Spleen (tissue), 11 donors: ENCODE data around the gene GNB3. TPM values are rescaled to one million over a fixed set of nuclear protein-coding genes. Genes with fewer than 3 reads are reported as not detected.
"Not testable (repeated sequence)": the region's sequence is repeated elsewhere in the genome, so short reads cannot be mapped to it uniquely, and the experiment has no call there.

Experiments used
- DNase-seq: peaks from one replicate; pipeline ENCODE4 v3.0.0-alpha.2; 2020
- H3K27ac ChIP-seq, 8 donors: fragments of 200-600 bp; sonication (generic) in 7 of 8; 1 replicate in 4 of 8; 2 replicates in 4 of 8; pipeline versions ENCODE4 v1.5.0 to v1.8.0; 2016 to 2021; ENCODE audit warnings: inconsistent platforms in 4 of 8, mild to moderate bottlenecking in 4 of 8, moderate library complexity in 1 of 8
- H3K27me3 ChIP-seq, 7 donors: fragments of 200-600 bp; sonication (generic) in 6 of 7; replicated peaks in 1 of 7; 1 replicate in 4 of 7; 2 replicates in 3 of 7; pipeline versions ENCODE4 v1.5.0 to v1.8.0; 2016 to 2021; ENCODE audit warnings: inconsistent platforms in 3 of 7, mild to moderate bottlenecking in 1 of 7
- H3K36me3 ChIP-seq, 6 donors: fragments of 200-600 bp; sonication (generic) in 5 of 6; 1 replicate in 4 of 6; 2 replicates in 2 of 6; pipeline versions ENCODE4 v1.5.0 to v1.8.0; 2016 to 2021; ENCODE audit warnings: inconsistent platforms in 2 of 6
- H3K4me1 ChIP-seq, 6 donors: fragments of 200-600 bp; sonication (generic) in 5 of 6; 1 replicate in 3 of 6; 2 replicates in 3 of 6; pipeline versions ENCODE4 v1.5.0 to v1.8.0; 2016 to 2021; ENCODE audit warnings: inconsistent platforms in 3 of 6
- H3K4me3 ChIP-seq, 8 donors: fragments of 200-600 bp; sonication (generic) in 7 of 8; 1 replicate in 4 of 8; 2 replicates in 4 of 8; pipeline versions ENCODE4 v1.5.0 to v1.8.0; 2016 to 2021; ENCODE audit warnings: inconsistent platforms in 4 of 8, mild to moderate bottlenecking in 4 of 8, moderate library complexity in 2 of 8
- H3K9me3 ChIP-seq, 8 donors: fragments of 200-600 bp; sonication (generic) in 7 of 8; 1 replicate in 4 of 8; 2 replicates in 4 of 8; pipeline versions ENCODE4 v1.5.0 to v1.8.0; 2016 to 2021; ENCODE audit warnings: inconsistent platforms in 4 of 8
- POLR2A ChIP-seq, 3 donors: fragments of 450-650 bp; IDR thresholded peaks; one replicate each; pipeline ENCODE4 v1.5.1; 2017; ENCODE audit warnings: antibody characterized with exemption in 3 of 3, mild to moderate bottlenecking in 1 of 3
- POLR2AphosphoS5 ChIP-seq, 3 donors: sonication (generic); formaldehyde crosslinking; IDR thresholded peaks; one replicate each; pipeline ENCODE4 v1.5.1; 2017; ENCODE audit warnings: antibody characterized with exemption in 3 of 3
- WGBS, 5 donors: extraction: QIAGEN DNeasy Blood & Tissue Kit in 3 of 5; methylation state at CpG; one replicate each; pipeline versions ENCODE4 v1.1.5 to v1.1.7; 2013 to 2018; 5-methylcytosine and 5-hydroxymethylcytosine counted together
- intact Hi-C: fragments of 100-400 bp; cut with DNase I; formaldehyde crosslinking; loops from one replicate; pipeline ENCODE4 v1.15.0; 2023; ENCODE audit warnings: low total_unique reads
- polyA plus RNA-seq, 3 donors: library from polyadenylated mRNA; stranded (reverse); fragments of 200-250 nt; gene quantifications; one replicate each; pipeline ENCODE4 v1.2.1, GENCODE V29; 2013
- total RNA-seq, 7 donors: library from RNA; depleted of rRNA in 3 of 7; stranded (reverse); fragments of >200 nt in 3 of 7; fragmentation: NEBNext Ultra II Directional in 4 of 7; extraction: Animal tissue kit (Norgen Biotek cat#: 25700) in 4 of 7; gene quantifications; one replicate each; pipeline versions ENCODE4 v1.1.0 to v1.2.1, GENCODE V29; 2016 to 2021
- TF ChIP-seq, protein P1 (sequence below), 11 experiments: fragments of 200-600 bp in 7 of 11; fragments of 450-650 bp in 4 of 11; sonication (generic) in 4 of 11; IDR thresholded peaks in 8 of 11; conservative IDR thresholded peaks in 3 of 11; 1 replicate in 7 of 11; 2 replicates in 4 of 11; pipeline versions ENCODE4 v1.4.0 to v1.8.0; 2016 to 2021; ENCODE audit warnings: antibody characterized with exemption in 11 of 11, inconsistent platforms in 4 of 11, mild to moderate bottlenecking in 1 of 11
- donor health status: healthy with polysubstance abuse.
- donor health status: DM: no; HTN: no; CAD: no; lungs with moderate emphysema.
- donor health status: DM: no; HTN: no; CAD: no.
- donor health status: Bipolar disorder and iron deficiency.
- donor health status: healthy.
- donor health status: DM: no; HTN: no; CAD: no.
- donor health status: DM: yes; HTN: yes; CAD: no.

The GNB3 gene
- total and polyA plus RNA-seq, 10 donors = 0.75 to 3.9 (median 1.3) TPM

DNA sequence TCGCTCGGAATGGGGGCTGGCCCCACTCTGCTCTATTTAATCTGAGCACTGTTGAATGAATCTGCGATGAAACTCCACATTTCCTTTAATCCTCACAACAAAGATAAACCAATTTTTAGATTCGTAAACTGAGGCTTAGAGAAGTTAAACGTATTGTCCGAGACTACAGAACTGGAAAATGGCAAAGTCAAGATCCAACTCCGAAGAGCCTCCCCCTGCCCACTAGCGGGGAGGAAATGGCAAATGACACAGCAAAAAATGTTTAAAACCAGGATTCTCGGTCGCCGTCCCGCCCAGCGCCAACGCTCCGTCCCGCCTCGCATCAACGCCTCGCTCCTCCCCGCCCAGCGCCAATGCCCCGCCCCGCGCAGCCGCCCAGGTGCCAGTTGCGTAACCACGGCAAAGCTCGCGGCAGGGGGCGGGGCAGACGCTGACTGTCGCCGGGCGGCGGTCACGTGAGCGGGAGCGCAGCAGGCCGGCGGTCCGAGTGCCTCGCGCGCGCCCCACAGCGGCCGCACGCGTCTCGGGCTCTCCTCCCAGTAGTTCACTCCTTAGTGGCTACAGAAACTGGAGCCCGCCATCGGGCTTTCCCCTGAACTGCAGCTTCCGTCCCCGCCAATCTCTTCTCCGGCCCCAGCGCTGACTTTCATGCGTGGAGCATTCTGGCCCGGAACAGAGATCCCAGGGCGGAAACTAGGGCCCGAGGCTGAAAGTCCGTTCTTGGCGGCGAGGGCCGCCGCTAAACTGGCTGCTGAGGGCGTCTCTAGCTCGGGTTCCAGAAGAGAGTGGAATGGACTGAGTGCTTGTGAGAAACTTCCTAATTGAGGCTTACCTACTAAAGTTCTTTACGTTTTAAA lies 50.3 kb downstream of the GNB3 start:
- peak overlapping the region; percentile 25 to 64 (median 34) for H3K4me3 ChIP-seq
- 2 to 5% (median 2%) methylated on average over 34 to 68 of the region's 68 CpGs for WGBS, 5 donors
- TF ChIP-seq POLR2AphosphoS5 (IDR thresholded peaks at IDR 0.05) (peak; percentile 90 to 92 (median 91)), POLR2A (IDR thresholded peaks at IDR 0.05) (peak in 2 of 3 donors; percentile 31 to 52)
- TF ChIP-seq, protein P1, sequence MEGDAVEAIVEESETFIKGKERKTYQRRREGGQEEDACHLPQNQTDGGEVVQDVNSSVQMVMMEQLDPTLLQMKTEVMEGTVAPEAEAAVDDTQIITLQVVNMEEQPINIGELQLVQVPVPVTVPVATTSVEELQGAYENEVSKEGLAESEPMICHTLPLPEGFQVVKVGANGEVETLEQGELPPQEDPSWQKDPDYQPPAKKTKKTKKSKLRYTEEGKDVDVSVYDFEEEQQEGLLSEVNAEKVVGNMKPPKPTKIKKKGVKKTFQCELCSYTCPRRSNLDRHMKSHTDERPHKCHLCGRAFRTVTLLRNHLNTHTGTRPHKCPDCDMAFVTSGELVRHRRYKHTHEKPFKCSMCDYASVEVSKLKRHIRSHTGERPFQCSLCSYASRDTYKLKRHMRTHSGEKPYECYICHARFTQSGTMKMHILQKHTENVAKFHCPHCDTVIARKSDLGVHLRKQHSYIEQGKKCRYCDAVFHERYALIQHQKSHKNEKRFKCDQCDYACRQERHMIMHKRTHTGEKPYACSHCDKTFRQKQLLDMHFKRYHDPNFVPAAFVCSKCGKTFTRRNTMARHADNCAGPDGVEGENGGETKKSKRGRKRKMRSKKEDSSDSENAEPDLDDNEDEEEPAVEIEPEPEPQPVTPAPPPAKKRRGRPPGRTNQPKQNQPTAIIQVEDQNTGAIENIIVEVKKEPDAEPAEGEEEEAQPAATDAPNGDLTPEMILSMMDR (IDR thresholded peaks at IDR 0.05 in 8 of 11, conservative IDR thresholded peaks at IDR 0.05 in 3 of 11) = peak; percentile 55 to 99 (median 96)
- intact Hi-C loops = no loop called here
- H3K27me3 ChIP-seq = no peaks in the 10 kb centered on the region
- H3K27ac ChIP-seq = peak overlapping the region; percentile 74 to 96 (median 91)
- DNase-seq = peak; percentile 100
- H3K36me3 ChIP-seq = no peaks in the 10 kb centered on the region
- H3K9me3 ChIP-seq = no peaks in the 10 kb centered on the region
- peaks cover 0 to 27% (median 16%) of the 10 kb centered on the region in 6 donors for H3K4me1 ChIP-seq

DNA sequence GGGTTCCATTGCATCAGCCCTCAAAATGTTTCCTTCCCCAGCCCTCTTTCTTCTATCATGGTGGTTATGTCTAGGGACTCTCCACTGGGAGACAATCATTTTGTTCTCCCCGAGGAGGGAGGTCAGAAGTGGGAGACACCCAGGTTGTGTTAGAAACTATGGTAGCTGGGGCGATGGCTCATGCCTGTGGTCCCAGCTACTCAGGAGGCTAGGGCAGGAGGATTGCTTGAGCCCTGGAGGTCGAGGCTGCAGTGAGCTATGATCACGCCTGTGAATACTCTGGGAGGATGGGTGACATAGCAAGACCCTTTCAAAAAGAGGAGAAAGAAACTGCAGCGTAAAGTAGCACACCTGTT lies 50.9 kb downstream of the GNB3 start:
- no peaks in the 10 kb centered on the region for H3K36me3 ChIP-seq
- TF ChIP-seq POLR2AphosphoS5 (IDR thresholded peaks at IDR 0.05) (no peak), POLR2A (IDR thresholded peaks at IDR 0.05) (no peak)
- TF ChIP-seq, protein P1 (IDR thresholded peaks at IDR 0.05 in 8 of 11, conservative IDR thresholded peaks at IDR 0.05 in 3 of 11) = no peak
- WGBS, 5 donors = 79 to 87% (median 83%) methylated on average over 5 of the region's 5 CpGs
- H3K9me3 ChIP-seq = no peaks in the 10 kb centered on the region
- intact Hi-C loops = no loop called here
- no peak for DNase-seq
- peak overlapping the region; percentile 11 to 64 (median 34) for H3K4me3 ChIP-seq
- peak overlapping the region; percentile 74 to 96 (median 91) for H3K27ac ChIP-seq
- peaks cover 0 to 27% (median 16%) of the 10 kb centered on the region in 6 donors for H3K4me1 ChIP-seq
- H3K27me3 ChIP-seq = no peaks in the 10 kb centered on the region

- H3K9me3 ChIP-seq, H3K4me3 ChIP-seq, intact Hi-C loops, H3K27ac ChIP-seq, H3K27me3 ChIP-seq, H3K36me3 ChIP-seq, DNase-seq: not testable (repeated sequence)
- peaks cover 0 to 27% (median 16%) of the 10 kb centered on the region in 6 donors for H3K4me1 ChIP-seq
- 91 to 99% (median 94%) methylated on average over 3 of the region's 3 CpGs for WGBS, 5 donors
These were observed 52.0 kb downstream of the GNB3 start for GRCh38 chr12:6892683-6893082.

- no peaks in the 10 kb centered on the region for H3K27me3 ChIP-seq
- no peak for DNase-seq
- H3K4me3 ChIP-seq = no peak overlapping the region
- TF ChIP-seq, protein P1 (IDR thresholded peaks at IDR 0.05 in 8 of 11, conservative IDR thresholded peaks at IDR 0.05 in 3 of 11) = no peak
- TF ChIP-seq POLR2A (IDR thresholded peaks at IDR 0.05) (no peak), POLR2AphosphoS5 (IDR thresholded peaks at IDR 0.05) (no peak)
- H3K27ac ChIP-seq = peak overlapping the region in 4 of 8 donors; percentile 41 to 57 (median 53)
- intact Hi-C loops = no loop called here
- H3K36me3 ChIP-seq = no peaks in the 10 kb centered on the region
- WGBS, 5 donors = 45 to 83% (median 61%) methylated on average over 3 of the region's 3 CpGs
- no peaks in the 10 kb centered on the region for H3K9me3 ChIP-seq
- H3K4me1 ChIP-seq = peaks cover 0 to 29% (median 16%) of the 10 kb centered on the region in 6 donors
These were observed 53.6 kb downstream of the GNB3 start for GRCh38 chr12:6894321-6894720.

Other genes starting within 250 kb of the GNB3 start
- 100 to 1,000 TPM; 202 to 272 (median 240) TPM for gene CHD4, start 233.5 kb upstream of the GNB3 start, total RNA-seq
- gene CHD4, start 233.5 kb upstream of the GNB3 start, polyA plus RNA-seq = 100 to 1,000 TPM; 136 to 169 (median 154) TPM
- 10 to 100 TPM; 12.9 to 26.6 (median 16.9) TPM for gene LPAR5, start 205.0 kb upstream of the GNB3 start, total RNA-seq
- 10 to 100 TPM; 10.9 to 16.0 (median 14.9) TPM for gene LPAR5, start 205.0 kb upstream of the GNB3 start, polyA plus RNA-seq
- 10 to 100 TPM; 13.2 to 41.7 (median 18.1) TPM for gene ACRBP, start 193.5 kb upstream of the GNB3 start, total RNA-seq
- 1 to 10 TPM; 7.2 to 8.8 (median 7.3) TPM for gene ACRBP, start 193.5 kb upstream of the GNB3 start, polyA plus RNA-seq
- gene ING4, start 177.8 kb upstream of the GNB3 start, total RNA-seq = 10 to 100 TPM; 34.5 to 68.8 (median 49.9) TPM
- 10 to 100 TPM; 33.0 to 56.7 (median 50.3) TPM for gene ING4, start 177.8 kb upstream of the GNB3 start, polyA plus RNA-seq
- gene ZNF384, start 151.6 kb upstream of the GNB3 start, total RNA-seq = 10 to 100 TPM; 48.8 to 79.8 (median 59.0) TPM
- 10 to 100 TPM; 18.9 to 35.9 (median 28.7) TPM for gene ZNF384, start 151.6 kb upstream of the GNB3 start, polyA plus RNA-seq
- under 1 TPM in 2 of 7 donors, not detected in 5; 0.28 to 0.30 TPM for gene PIANP, start 140.1 kb upstream of the GNB3 start, total RNA-seq
- gene PIANP, start 140.1 kb upstream of the GNB3 start, polyA plus RNA-seq = under 1 TPM; 0.10 to 0.24 (median 0.15) TPM
- 10 to 100 TPM; 40.5 to 61.9 (median 49.9) TPM for gene COPS7A, start 116.9 kb upstream of the GNB3 start, total RNA-seq
- gene COPS7A, start 116.9 kb upstream of the GNB3 start, polyA plus RNA-seq = 10 to 100 TPM; 29.6 to 50.6 (median 33.7) TPM
- gene MLF2, start 87.8 kb upstream of the GNB3 start, total RNA-seq = 100 to 1,000 TPM in 5 of 7 donors, 10 to 100 TPM in 2; 85.4 to 123 (median 104) TPM
- 100 to 1,000 TPM in 2 of 3 donors, 10 to 100 TPM in 1; 78.0 to 116 (median 101) TPM for gene MLF2, start 87.8 kb upstream of the GNB3 start, polyA plus RNA-seq
- gene PTMS, start 74.6 kb upstream of the GNB3 start, total RNA-seq = 100 to 1,000 TPM in 1 of 7 donors, 10 to 100 TPM in 6; 47.4 to 130 (median 89.1) TPM
- gene PTMS, start 74.6 kb upstream of the GNB3 start, polyA plus RNA-seq = 100 to 1,000 TPM in 2 of 3 donors, 10 to 100 TPM in 1; 70.5 to 169 (median 102) TPM
- gene LAG3, start 68.4 kb upstream of the GNB3 start, total RNA-seq = 10 to 100 TPM in 6 of 7 donors, 1 to 10 TPM in 1; 9.4 to 29.4 (median 17.9) TPM
- gene LAG3, start 68.4 kb upstream of the GNB3 start, polyA plus RNA-seq = 1 to 10 TPM; 3.7 to 4.7 (median 4.5) TPM
- 100 to 1,000 TPM; 104 to 207 (median 180) TPM for gene CD4, start 51.4 kb upstream of the GNB3 start, total RNA-seq
- gene CD4, start 51.4 kb upstream of the GNB3 start, polyA plus RNA-seq = 10 to 100 TPM; 21.8 to 32.8 (median 23.3) TPM
- gene GPR162, start 19.1 kb upstream of the GNB3 start, total RNA-seq = 1 to 10 TPM; 2.1 to 7.1 (median 4.0) TPM
- 10 to 100 TPM in 2 of 3 donors, 1 to 10 TPM in 1; 5.0 to 14.7 (median 10.3) TPM for gene GPR162, start 19.1 kb upstream of the GNB3 start, polyA plus RNA-seq
- 10 to 100 TPM in 2 of 7 donors, 1 to 10 TPM in 5; 4.2 to 11.7 (median 6.8) TPM for gene P3H3, start 12.5 kb upstream of the GNB3 start, total RNA-seq
- gene P3H3, start 12.5 kb upstream of the GNB3 start, polyA plus RNA-seq = 1 to 10 TPM; 4.6 to 6.9 (median 4.7) TPM
- gene CDCA3, start 10.4 kb downstream of the GNB3 start, total RNA-seq = 10 to 100 TPM in 1 of 7 donors, 1 to 10 TPM in 6; 1.9 to 10.2 (median 5.8) TPM
- 10 to 100 TPM in 1 of 3 donors, 1 to 10 TPM in 2; 3.6 to 18.1 (median 5.1) TPM for gene CDCA3, start 10.4 kb downstream of the GNB3 start, polyA plus RNA-seq
- gene USP5, start 11.2 kb downstream of the GNB3 start, total RNA-seq = 10 to 100 TPM; 29.8 to 62.4 (median 53.5) TPM
- gene USP5, start 11.2 kb downstream of the GNB3 start, polyA plus RNA-seq = 10 to 100 TPM; 23.1 to 40.5 (median 23.6) TPM
- 100 to 1,000 TPM; 218 to 471 (median 288) TPM for gene TPI1, start 26.6 kb downstream of the GNB3 start, total RNA-seq
- gene TPI1, start 26.6 kb downstream of the GNB3 start, polyA plus RNA-seq = 100 to 1,000 TPM; 234 to 364 (median 311) TPM
- 10 to 100 TPM in 4 of 7 donors, 1 to 10 TPM in 3; 7.0 to 12.9 (median 10.3) TPM for gene SPSB2, start 32.4 kb downstream of the GNB3 start, total RNA-seq
- 10 to 100 TPM; 11.3 to 17.0 (median 11.5) TPM for gene SPSB2, start 32.4 kb downstream of the GNB3 start, polyA plus RNA-seq
- 1 to 10 TPM; 3.1 to 9.6 (median 5.9) TPM for gene LRRC23, start 63.9 kb downstream of the GNB3 start, total RNA-seq
- 10 to 100 TPM in 1 of 3 donors, 1 to 10 TPM in 2; 7.0 to 10.1 (median 7.5) TPM for gene LRRC23, start 63.9 kb downstream of the GNB3 start, polyA plus RNA-seq
- 10 to 100 TPM in 6 of 7 donors, 1 to 10 TPM in 1; 7.6 to 37.7 (median 25.0) TPM for gene ENO2, start 73.7 kb downstream of the GNB3 start, total RNA-seq
- gene ENO2, start 73.7 kb downstream of the GNB3 start, polyA plus RNA-seq = 10 to 100 TPM; 11.5 to 41.3 (median 29.1) TPM
- 100 to 1,000 TPM in 1 of 7 donors, 10 to 100 TPM in 6; 64.7 to 112 (median 81.7) TPM for gene ATN1, start 87.0 kb downstream of the GNB3 start, total RNA-seq
- gene ATN1, start 87.0 kb downstream of the GNB3 start, polyA plus RNA-seq = 10 to 100 TPM; 10.1 to 42.0 (median 21.4) TPM
- not detected for gene RNU7-1, start 102.9 kb downstream of the GNB3 start, total RNA-seq
- not detected for gene RNU7-1, start 102.9 kb downstream of the GNB3 start, polyA plus RNA-seq
- gene C12orf57, start 103.1 kb downstream of the GNB3 start, total RNA-seq = 100 to 1,000 TPM in 6 of 7 donors, 10 to 100 TPM in 1; 79.2 to 364 (median 116) TPM
- gene C12orf57, start 103.1 kb downstream of the GNB3 start, polyA plus RNA-seq = 100 to 1,000 TPM; 181 to 323 (median 242) TPM
- gene PTPN6, start 110.4 kb downstream of the GNB3 start, total RNA-seq = 100 to 1,000 TPM; 314 to 431 (median 423) TPM
- 100 to 1,000 TPM; 398 to 713 (median 604) TPM for gene PTPN6, start 110.4 kb downstream of the GNB3 start, polyA plus RNA-seq
- 100 to 1,000 TPM; 127 to 143 (median 133) TPM for gene PHB2, start 129.7 kb downstream of the GNB3 start, total RNA-seq
- gene PHB2, start 129.7 kb downstream of the GNB3 start, polyA plus RNA-seq = 100 to 1,000 TPM; 166 to 199 (median 177) TPM
- gene EMG1, start 130.0 kb downstream of the GNB3 start, total RNA-seq = 10 to 100 TPM; 19.9 to 56.3 (median 44.0) TPM
- gene EMG1, start 130.0 kb downstream of the GNB3 start, polyA plus RNA-seq = 10 to 100 TPM; 23.6 to 38.3 (median 37.1) TPM
- gene LPCAT3, start 177.6 kb downstream of the GNB3 start, total RNA-seq = 10 to 100 TPM; 28.8 to 52.5 (median 40.8) TPM
- 10 to 100 TPM in 2 of 3 donors, 1 to 10 TPM in 1; 9.7 to 13.5 (median 11.2) TPM for gene LPCAT3, start 177.6 kb downstream of the GNB3 start, polyA plus RNA-seq
- gene C1S, start 219.8 kb downstream of the GNB3 start, total RNA-seq = 100 to 1,000 TPM; 235 to 451 (median 312) TPM
- gene C1S, start 219.8 kb downstream of the GNB3 start, polyA plus RNA-seq = 100 to 1,000 TPM; 102 to 179 (median 128) TPM